Prostate gland (tissue), 2 donors: Measurements from ENCODE around the gene DOCK10. TPM values are rescaled to one million over a fixed set of nuclear protein-coding genes. Genes with fewer than 3 reads are reported as not detected.

Experiments
- DNase-seq: peaks from one replicate; pipeline ENCODE4 v3.0.0-alpha.2; 2019; ENCODE audit warnings: low spot score
- H3K27ac ChIP-seq, 2 donors: fragments of 200-600 bp; sonication (generic); 2 replicates each; pipeline ENCODE4 v1.5.1; 2017 to 2019
- H3K27me3 ChIP-seq: fragments of 200-600 bp; sonication (generic); replicated peaks from 2 replicates; pipeline ENCODE4 v1.5.1; 2019; ENCODE audit not compliant: insufficient read depth
- H3K36me3 ChIP-seq, 2 donors: fragments of 200-600 bp; sonication (generic); 1 replicate in 1 of 2; 2 replicates in 1 of 2; pipeline versions ENCODE4 v1.5.1 to v1.8.1; 2017 to 2019
- H3K4me1 ChIP-seq: fragments of 200-600 bp; sonication (generic); replicated peaks from 2 replicates; pipeline ENCODE4 v1.5.1; 2019
- H3K4me3 ChIP-seq, 2 donors: fragments of 200-600 bp; sonication (generic); 2 replicates each; pipeline ENCODE4 v1.5.1; 2017 to 2019
- H3K9me3 ChIP-seq: fragments of 200-600 bp; sonication (generic); 2 replicates; pipeline ENCODE4 v1.5.1; 2017
- POLR2A ChIP-seq: fragments of 450-650 bp; IDR thresholded peaks from one replicate; pipeline ENCODE4 v1.6.1; 2016; ENCODE audit warnings: antibody characterized with exemption, mild to moderate bottlenecking
- POLR2AphosphoS5 ChIP-seq: sonication (generic); formaldehyde crosslinking; IDR thresholded peaks from one replicate; pipeline ENCODE4 v1.6.1; 2017; ENCODE audit warnings: antibody characterized with exemption
- WGBS: methylation state at CpG from one replicate; pipeline ENCODE4 v1.1.5; 2018; 5-methylcytosine and 5-hydroxymethylcytosine counted together
- intact Hi-C: fragments of 100-400 bp; cut with DNase I; formaldehyde crosslinking; loops from one replicate; pipeline ENCODE4 v1.14.2; 2022
- total RNA-seq, 2 donors: library from RNA; depleted of rRNA; stranded (reverse); fragments of >200 nt; gene quantifications; one replicate each; pipeline ENCODE4 v1.1.0, GENCODE V29; 2016
- TF ChIP-seq, protein P1 (sequence below), 4 experiments: fragments of 200-600 bp in 2 of 4; fragments of 450-650 bp in 2 of 4; sonication (generic) in 2 of 4; IDR thresholded peaks; 1 replicate in 3 of 4; 2 replicates in 1 of 4; pipeline ENCODE4 v1.5.1; 2016 to 2019; ENCODE audit warnings: antibody characterized with exemption in 4 of 4, mild to moderate bottlenecking in 2 of 4, moderate library complexity in 2 of 4

DOCK10 gene
- total RNA-seq, 2 donors from 2014 or later, result 4.8 to 6.2 TPM

DNA sequence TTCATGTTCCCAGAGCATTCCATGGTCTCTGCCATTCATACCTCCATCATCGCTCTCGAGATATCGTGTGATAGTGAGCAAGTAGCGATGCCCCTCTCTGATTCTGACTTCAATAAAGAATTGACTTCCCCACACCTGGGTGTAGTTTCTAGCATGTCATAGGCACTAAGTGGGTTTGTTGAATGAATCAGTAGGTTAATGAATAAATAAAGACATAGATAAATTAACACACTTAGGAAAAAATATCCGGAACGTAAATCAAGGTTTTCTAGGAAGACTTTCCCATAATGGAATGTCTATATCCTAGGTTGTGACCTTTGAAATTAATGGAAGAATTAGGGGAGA, 159.1 kb downstream of the DOCK10 start:
- TF ChIP-seq POLR2A (no peak), POLR2AphosphoS5 (no peak)
- TF ChIP-seq, protein P1, sequence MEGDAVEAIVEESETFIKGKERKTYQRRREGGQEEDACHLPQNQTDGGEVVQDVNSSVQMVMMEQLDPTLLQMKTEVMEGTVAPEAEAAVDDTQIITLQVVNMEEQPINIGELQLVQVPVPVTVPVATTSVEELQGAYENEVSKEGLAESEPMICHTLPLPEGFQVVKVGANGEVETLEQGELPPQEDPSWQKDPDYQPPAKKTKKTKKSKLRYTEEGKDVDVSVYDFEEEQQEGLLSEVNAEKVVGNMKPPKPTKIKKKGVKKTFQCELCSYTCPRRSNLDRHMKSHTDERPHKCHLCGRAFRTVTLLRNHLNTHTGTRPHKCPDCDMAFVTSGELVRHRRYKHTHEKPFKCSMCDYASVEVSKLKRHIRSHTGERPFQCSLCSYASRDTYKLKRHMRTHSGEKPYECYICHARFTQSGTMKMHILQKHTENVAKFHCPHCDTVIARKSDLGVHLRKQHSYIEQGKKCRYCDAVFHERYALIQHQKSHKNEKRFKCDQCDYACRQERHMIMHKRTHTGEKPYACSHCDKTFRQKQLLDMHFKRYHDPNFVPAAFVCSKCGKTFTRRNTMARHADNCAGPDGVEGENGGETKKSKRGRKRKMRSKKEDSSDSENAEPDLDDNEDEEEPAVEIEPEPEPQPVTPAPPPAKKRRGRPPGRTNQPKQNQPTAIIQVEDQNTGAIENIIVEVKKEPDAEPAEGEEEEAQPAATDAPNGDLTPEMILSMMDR (IDR thresholded peaks at IDR 0.05), result no peak
- Histone ChIP-seq H3K27me3 (no peaks in the 10 kb centered on the region), H3K36me3 (no peaks in the 10 kb centered on the region), H3K27ac (no peak overlapping the region), H3K4me1 (no peaks in the 10 kb centered on the region), H3K9me3 (no peaks in the 10 kb centered on the region), H3K4me3 (no peak overlapping the region)
- intact Hi-C loops, result no loop called here
- no peak for DNase-seq
- WGBS, result 98% methylated on average over 6 of the region's 6 CpGs

DNA sequence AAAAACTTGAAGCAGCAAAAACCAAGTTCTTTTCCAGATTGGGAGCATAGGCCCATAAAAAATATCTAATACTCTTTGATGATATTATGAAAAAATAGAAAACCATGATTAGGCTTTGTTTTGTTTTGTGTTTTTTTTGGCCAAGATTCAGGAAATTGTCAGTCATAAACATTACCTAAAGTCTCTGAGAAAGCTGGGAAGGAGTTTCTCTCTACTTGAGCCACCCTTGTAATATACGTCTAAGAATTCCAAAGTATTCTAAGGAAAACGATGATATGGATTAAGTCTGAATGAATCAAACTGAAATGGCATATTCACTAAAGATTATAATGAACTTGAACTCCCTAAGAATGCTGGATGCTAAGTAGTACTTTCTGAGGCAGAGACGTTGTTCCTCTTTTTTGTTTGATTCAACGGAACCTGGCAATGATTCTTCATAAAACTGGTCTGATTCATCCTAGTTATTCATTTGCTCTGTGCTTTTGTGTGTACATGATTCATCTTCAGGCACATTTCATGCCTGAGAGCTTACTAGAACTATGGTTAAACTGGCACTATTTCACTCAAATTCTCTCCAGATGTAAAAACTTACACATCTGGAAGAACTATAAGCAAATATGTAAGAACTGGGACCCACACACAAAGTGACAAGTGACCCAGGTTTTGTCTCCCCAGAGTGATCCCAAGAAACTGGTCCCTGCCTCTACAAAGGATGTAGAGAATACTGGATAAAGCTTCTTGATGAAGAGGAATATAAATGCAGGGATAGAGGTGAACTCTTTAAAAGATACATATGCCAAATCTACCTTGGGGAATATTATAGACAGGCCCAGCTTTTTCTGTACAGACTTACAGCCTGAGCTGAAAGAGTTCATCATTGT, 159.7 kb downstream of the DOCK10 start:
- H3K4me1 ChIP-seq, result no peaks in the 10 kb centered on the region
- H3K27me3 ChIP-seq, result no peaks in the 10 kb centered on the region
- H3K36me3 ChIP-seq, result no peaks in the 10 kb centered on the region
- no peak overlapping the region for H3K4me3 ChIP-seq
- intact Hi-C loops, result no loop called here
- no peak for DNase-seq
- no peaks in the 10 kb centered on the region for H3K9me3 ChIP-seq
- no peak for TF ChIP-seq POLR2AphosphoS5
- no peak for TF ChIP-seq POLR2A
- TF ChIP-seq, protein P1 (IDR thresholded peaks at IDR 0.05), result no peak
- WGBS, result 31% methylated on average over 4 of the region's 4 CpGs
- H3K27ac ChIP-seq, result no peak overlapping the region

DNA sequence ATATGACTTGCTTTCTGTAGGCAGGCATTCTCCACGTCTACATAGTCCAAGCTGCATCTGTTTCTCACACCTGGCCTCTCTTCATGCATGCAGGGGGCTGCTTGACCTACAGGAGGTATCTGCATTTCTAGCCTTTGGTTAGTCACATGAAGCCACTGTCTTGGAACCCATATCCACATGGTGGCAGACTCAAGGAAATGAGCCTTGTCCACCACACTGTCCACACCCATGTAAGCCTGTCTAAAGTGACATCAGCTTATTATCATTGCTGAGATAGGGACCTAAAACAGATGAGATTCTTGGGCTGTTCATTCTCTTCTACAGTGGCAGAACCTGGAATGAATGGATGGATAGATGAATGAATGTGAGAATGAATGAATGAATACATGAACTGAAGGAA, 160.4 kb downstream of the DOCK10 start:
- 100% methylated on average over 1 of the region's 1 CpG for WGBS

DNA sequence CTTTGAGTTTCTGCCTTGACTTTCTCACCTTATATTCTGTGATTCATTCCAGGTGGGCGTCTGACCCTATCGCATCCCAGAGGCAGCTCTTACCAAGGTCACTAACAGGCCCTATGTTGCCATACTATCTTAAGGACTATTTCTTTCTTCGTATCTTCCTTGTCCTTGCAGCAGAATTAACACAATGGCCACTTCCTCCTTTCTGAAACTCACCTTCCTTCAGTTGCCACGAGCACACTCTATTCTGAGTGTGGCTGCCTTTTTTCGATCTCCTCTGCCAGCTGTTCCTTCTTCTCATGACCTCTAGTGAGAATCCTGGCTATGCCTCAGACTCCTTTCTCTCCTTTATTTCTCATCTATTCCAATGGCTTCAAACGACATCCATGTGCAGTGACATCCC, 165.7 kb downstream of the DOCK10 start:
- H3K4me1 ChIP-seq, result no peaks in the 10 kb centered on the region
- no peak overlapping the region for H3K4me3 ChIP-seq
- 88% methylated on average over 6 of the region's 6 CpGs for WGBS
- TF ChIP-seq, protein P1 (IDR thresholded peaks at IDR 0.05), result no peak
- TF ChIP-seq POLR2A (no peak), POLR2AphosphoS5 (no peak)
- no peaks in the 10 kb centered on the region for H3K27me3 ChIP-seq
- H3K36me3 ChIP-seq, result no peaks in the 10 kb centered on the region
- DNase-seq, result no peak
- H3K9me3 ChIP-seq, result no peaks in the 10 kb centered on the region
- intact Hi-C loops, result no loop called here
- H3K27ac ChIP-seq, result no peak overlapping the region

More for the DNA sequence above, 160.4 kb downstream of the DOCK10 start:
- H3K4me3 ChIP-seq, result no peak overlapping the region
- no peaks in the 10 kb centered on the region for H3K36me3 ChIP-seq
- H3K27me3 ChIP-seq, result no peaks in the 10 kb centered on the region
- H3K4me1 ChIP-seq, result no peaks in the 10 kb centered on the region
- intact Hi-C loops, result no loop called here
- DNase-seq, result no peak
- no peak overlapping the region for H3K27ac ChIP-seq
- TF ChIP-seq POLR2AphosphoS5 (no peak), POLR2A (no peak)
- TF ChIP-seq, protein P1 (IDR thresholded peaks at IDR 0.05), result no peak
- no peaks in the 10 kb centered on the region for H3K9me3 ChIP-seq

DNA sequence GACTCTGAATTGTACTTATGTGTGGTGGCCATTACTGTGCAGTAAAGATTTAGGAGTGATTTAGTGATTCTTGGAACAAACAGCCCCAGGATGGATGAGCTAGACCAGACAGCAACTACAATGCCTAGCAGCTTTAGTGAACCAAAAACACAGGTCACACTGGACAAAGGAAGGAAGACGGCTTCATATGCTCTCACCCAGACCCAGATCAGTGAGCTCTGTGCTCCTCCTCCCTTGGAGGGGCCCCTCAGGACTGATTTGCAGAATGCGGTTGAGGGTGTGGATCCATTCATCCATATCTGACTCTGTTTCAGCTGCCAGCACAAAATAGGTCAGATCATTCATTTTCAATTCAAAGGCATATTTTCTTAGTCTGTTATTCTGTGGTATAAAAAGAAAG, 166.4 kb downstream of the DOCK10 start:
- 94% methylated on average over 2 of the region's 2 CpGs for WGBS
- no peak overlapping the region for H3K4me3 ChIP-seq
- H3K27me3 ChIP-seq, result no peaks in the 10 kb centered on the region
- no peak overlapping the region for H3K27ac ChIP-seq
- H3K4me1 ChIP-seq, result no peaks in the 10 kb centered on the region
- H3K9me3 ChIP-seq, result no peaks in the 10 kb centered on the region
- no peak for DNase-seq
- no peaks in the 10 kb centered on the region for H3K36me3 ChIP-seq
- TF ChIP-seq POLR2AphosphoS5, result no peak
- no peak for TF ChIP-seq POLR2A
- TF ChIP-seq, protein P1 (IDR thresholded peaks at IDR 0.05), result no peak
- intact Hi-C loops, result no loop called here
